Fibroblast of mammary gland (primary cell): ENCODE data around the gene ADCK2.
"Not testable (repeated sequence)": the region's sequence is repeated elsewhere in the genome, so short reads cannot be mapped to it uniquely, and the experiment has no call there.

Experiments used
- DNase-seq: peaks from one replicate; pipeline ENCODE4 v3.0.0-alpha.2; 2010; ENCODE audit warnings: low read depth
- H3K4me3 ChIP-seq: 2 replicates; pipeline ENCODE4 v1.5.1; 2011; ENCODE audit warnings: low read depth, mild to moderate bottlenecking, low read length, moderate library complexity; ENCODE audit not compliant: control insufficient read depth
- TF ChIP-seq, protein P1 (sequence below): conservative IDR thresholded peaks from 2 replicates; pipeline ENCODE4 v1.5.1; 2011; ENCODE audit warnings: low read depth, low read length, inconsistent platforms; ENCODE audit not compliant: control insufficient read depth, insufficient read depth

ADCK2 gene

GRCh38 chr7:140724706-140725105, 52.0 kb downstream of the ADCK2 start:
- H3K4me3 ChIP-seq: no peak overlapping the region
- TF ChIP-seq, protein P1, sequence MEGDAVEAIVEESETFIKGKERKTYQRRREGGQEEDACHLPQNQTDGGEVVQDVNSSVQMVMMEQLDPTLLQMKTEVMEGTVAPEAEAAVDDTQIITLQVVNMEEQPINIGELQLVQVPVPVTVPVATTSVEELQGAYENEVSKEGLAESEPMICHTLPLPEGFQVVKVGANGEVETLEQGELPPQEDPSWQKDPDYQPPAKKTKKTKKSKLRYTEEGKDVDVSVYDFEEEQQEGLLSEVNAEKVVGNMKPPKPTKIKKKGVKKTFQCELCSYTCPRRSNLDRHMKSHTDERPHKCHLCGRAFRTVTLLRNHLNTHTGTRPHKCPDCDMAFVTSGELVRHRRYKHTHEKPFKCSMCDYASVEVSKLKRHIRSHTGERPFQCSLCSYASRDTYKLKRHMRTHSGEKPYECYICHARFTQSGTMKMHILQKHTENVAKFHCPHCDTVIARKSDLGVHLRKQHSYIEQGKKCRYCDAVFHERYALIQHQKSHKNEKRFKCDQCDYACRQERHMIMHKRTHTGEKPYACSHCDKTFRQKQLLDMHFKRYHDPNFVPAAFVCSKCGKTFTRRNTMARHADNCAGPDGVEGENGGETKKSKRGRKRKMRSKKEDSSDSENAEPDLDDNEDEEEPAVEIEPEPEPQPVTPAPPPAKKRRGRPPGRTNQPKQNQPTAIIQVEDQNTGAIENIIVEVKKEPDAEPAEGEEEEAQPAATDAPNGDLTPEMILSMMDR: no peak
- DNase-seq: no peak

- no peak overlapping the region for H3K4me3 ChIP-seq
- TF ChIP-seq, protein P1: peak; percentile 46
- DNase-seq: peak; percentile 42
Observed at GRCh38 chr7:140726281-140726680, 53.5 kb downstream of the ADCK2 start.

- no peak for DNase-seq
- TF ChIP-seq, protein P1: no peak
- no peak overlapping the region for H3K4me3 ChIP-seq
Observed at GRCh38 chr7:140732416-140732815, 59.7 kb downstream of the ADCK2 start.

DNA sequence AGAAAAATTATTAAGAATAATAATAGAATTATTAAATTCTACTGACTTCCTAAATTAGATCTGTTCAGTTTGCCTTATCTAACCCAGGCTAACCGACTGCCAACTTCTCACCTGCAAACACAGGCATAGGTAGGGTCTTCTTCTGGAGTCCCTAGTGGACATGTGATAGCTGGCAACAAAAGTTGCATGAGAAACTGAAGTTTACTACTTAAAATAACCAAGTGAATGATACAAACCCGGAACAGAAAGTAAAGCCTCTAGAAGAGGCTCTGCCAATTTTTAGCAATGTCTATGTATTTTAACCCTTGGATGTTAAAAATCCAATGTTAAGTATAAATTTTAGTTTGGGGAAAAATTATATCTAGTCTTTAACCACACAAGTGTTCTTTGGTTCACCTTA, 61.4 kb downstream of the ADCK2 start:
- no peak for DNase-seq
- H3K4me3 ChIP-seq: no peak overlapping the region
- TF ChIP-seq, protein P1: no peak

- TF ChIP-seq, protein P1: no peak
- no peak for DNase-seq
- no peak overlapping the region for H3K4me3 ChIP-seq
Observed at GRCh38 chr7:140734729-140735128, 62.0 kb downstream of the ADCK2 start.

- no peak for DNase-seq
- TF ChIP-seq, protein P1: no peak
- H3K4me3 ChIP-seq: no peak overlapping the region
Observed at GRCh38 chr7:140738280-140738679, 65.5 kb downstream of the ADCK2 start.

DNA sequence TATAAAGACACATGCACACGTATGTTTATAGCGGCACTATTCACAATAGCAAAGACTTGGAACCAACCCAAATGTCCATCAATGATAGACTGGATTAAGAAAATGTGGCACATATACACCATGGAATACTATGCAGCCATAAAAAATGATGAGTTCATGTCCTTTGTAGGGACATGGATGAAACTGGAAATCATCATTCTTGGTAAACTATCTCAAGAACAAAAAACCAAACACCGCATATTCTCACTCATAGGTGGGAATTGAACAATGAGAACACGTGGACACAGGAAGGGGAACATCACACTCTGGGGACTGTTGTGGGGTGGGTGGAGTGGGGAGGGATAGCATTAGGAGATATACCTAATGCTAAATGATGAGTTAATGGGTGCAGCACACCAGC, 70.5 kb downstream of the ADCK2 start:
- H3K4me3 ChIP-seq, DNase-seq: not testable (repeated sequence)

- no peak overlapping the region for H3K4me3 ChIP-seq
- DNase-seq: no peak
- TF ChIP-seq, protein P1: no peak
Observed at GRCh38 chr7:140744005-140744404, 71.3 kb downstream of the ADCK2 start.
